Measurements from ENCODE around the gene DSP. TPM values are rescaled to one million over a fixed set of nuclear protein-coding genes. Genes with fewer than 3 reads are reported as not detected.

The DSP gene
- total and polyA plus RNA-seq, 2 of the 13 experiments (the other 11 are each of a cell fraction or from before 2014, with no cell fraction given): 89.8 to 117 TPM

DNA sequence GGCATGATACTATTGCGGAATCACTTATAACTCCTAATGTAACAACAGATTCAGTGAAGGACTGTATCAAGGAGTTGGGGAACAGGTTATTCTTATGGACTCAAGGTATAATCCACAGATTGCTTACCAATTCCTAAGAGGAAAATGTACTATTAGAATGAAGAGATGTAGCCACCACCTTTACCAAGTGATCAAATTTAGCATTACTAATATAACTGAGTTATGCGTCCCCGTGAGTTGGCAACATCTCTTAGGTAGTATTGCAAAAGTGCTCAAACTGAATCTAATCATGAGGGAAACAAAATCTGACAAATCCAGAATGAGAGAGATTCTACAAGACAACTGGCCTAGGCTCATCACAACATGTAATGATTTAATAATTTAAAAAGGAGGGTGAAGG, 47.8 kb downstream of the DSP start (continued):
- 0 out of 2 replicates have a peak, but pooled peaks have one; percentile 11 for TF ChIP-seq NFIC (IDR thresholded peaks at IDR 0.05; ENCODE audit: low read length)
- no peak for TF ChIP-seq ZNF724P (CRISPR knock-in tag; IDR thresholded peaks at IDR 0.05; ENCODE audit: borderline replicate concordance)

DNA sequence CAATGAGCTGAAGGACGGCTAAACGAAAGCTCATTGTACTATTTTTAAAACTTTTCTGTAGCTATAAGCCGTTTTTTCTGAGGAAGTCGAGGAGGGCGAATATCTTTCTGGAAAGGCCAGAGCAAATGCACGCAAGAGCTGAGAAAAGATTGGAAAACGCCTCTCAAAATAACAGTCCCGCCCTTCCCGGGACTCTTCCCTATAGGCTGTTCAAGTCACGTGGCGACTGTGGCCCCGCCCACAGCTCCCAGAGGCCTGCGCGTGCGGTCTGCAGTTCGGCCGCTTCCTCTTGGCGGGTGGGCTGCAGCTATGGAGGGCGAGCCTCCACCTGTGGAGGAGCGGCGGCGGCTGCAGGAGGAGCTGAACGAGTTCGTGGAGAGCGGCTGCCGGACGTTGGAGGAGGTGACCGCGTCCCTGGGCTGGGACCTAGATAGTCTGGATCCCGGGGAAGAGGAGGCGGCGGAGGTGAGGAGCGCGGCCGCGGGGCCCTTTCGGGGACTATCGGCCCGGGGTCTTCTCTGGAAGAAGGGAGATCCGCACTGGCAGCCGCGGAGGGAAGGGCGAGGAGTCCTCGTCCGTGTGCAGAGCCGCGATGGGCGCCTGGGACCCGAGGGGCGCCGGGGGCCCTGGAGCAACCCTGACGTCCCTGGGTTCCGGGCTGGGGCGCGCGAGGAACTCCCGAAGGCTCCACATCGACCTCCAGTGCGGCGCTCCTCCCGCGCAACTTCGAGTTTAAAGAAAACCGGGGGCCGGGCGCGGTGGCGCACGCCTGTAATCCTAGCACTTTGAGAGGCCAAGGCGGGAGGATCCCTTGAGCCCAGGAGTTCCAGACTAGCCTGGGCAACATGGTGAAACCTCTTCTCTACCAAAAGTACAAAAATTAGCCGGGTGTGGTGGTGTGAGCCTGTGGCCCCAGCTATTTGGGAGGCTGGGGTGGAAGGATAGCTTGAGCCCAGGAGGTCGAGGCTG, 48.8 kb downstream of the DSP start, which contains the start of gene SNRNP48:
Gene SNRNP48 (plus strand): TSS at position 250 of the 969 bp plus-strand sequence. CDS start 60 bp downstream, at position 310.
- peaks cover 30% of the 10 kb centered on the region for H4K20me1 ChIP-seq (ENCODE audit: insufficient read depth, low read length)
- intact Hi-C loops (cut with micrococcal nuclease; ENCODE audit: unreplicated experiment): loop anchor here (1.0 to 2.0 kb wide), 3 partner anchors 9 to 165 kb away; partner anchors contain the start of gene DSP
- no TSS peak for BruUV-seq (replicated peaks)
- peak; percentile 97 for ATAC-seq
- peak within 1 kb of the TSS; percentile 74 for H2AFZ ChIP-seq (ENCODE audit: low read length)
- no peaks in the 10 kb centered on the region for H3K27me3 ChIP-seq (ENCODE audit: control insufficient read depth in 1 of 2, insufficient read depth in 2 of 2, low read length in 2 of 2)
- WGBS (ENCODE audit: low lambda C conversion rate): 2% methylated on average over 32 of the region's 72 CpGs
- H3K27ac ChIP-seq (ENCODE audit: extremely low read length, insufficient read depth, low read length): peak within 1 kb of the TSS; percentile 64
- peak within 1 kb of the TSS; percentile 76 for H3K4me2 ChIP-seq (ENCODE audit: low read depth, low read length)
- peaks cover 34% of the 10 kb centered on the region for H3K4me1 ChIP-seq (ENCODE audit: insufficient read depth, low read length)
- peak within 1 kb of the TSS; percentile 90 for H3K9ac ChIP-seq (ENCODE audit: insufficient read depth, low read depth, low read length)
- POLR2A ChIA-PET: interaction anchor here (0.7 to 2.9 kb wide), 13 partner anchors 10 to 329 kb away, joined by 3 to 37 read pairs (median 7); partner anchors contain the start of genes CAGE1, DSP and RIOK1
- peak within 1 kb of the TSS; percentile 77 to 88 (median 86) for H3K4me3 ChIP-seq (replicated peaks in 1 of 3; ENCODE audit: insufficient read depth in 1 of 3, low read depth in 2 of 3, low read length in 3 of 3)
- H3K79me2 ChIP-seq (ENCODE audit: insufficient read depth, low read length): peaks cover 36% of the 10 kb centered on the region
- in situ Hi-C loops (cut with HindIII; ENCODE audit: extremely low pct_ligation_motif_present, low pct_unique_long_range_greater_than_20kb): no loop called here
- H3K36me3 ChIP-seq (replicated peaks in 1 of 2; ENCODE audit: control insufficient read depth in 1 of 2, insufficient read depth in 2 of 2, low read length in 2 of 2): peaks cover 3 to 20% of the 10 kb centered on the region in 2 experiments; a peak in 4 of 5 replicates
- CTCF ChIA-PET (ENCODE audit: low intra/inter-chr PET ratio, low total read pairs): no interaction called here
- FAIRE-seq: peak; percentile 71
- H3K9me3 ChIP-seq (ENCODE audit: low read length): no peaks in the 10 kb centered on the region
- peak; percentile 93 for DNase-seq (ENCODE audit: low spot score)
- TF ChIP-seq ARID2 (CRISPR knock-in tag; IDR thresholded peaks at IDR 0.05; ENCODE audit: borderline replicate concordance) (no peak; the same call in 1 of the 2 replicates), KLF11 (CRISPR knock-in tag; IDR thresholded peaks at IDR 0.05) (peak; percentile 76), ZNF234 (CRISPR knock-in tag; conservative IDR thresholded peaks at IDR 0.05) (no peak), ZC3H4 (CRISPR knock-in tag; IDR thresholded peaks at IDR 0.05; ENCODE audit: borderline replicate concordance) (no peak), MTF1 (CRISPR knock-in tag; IDR thresholded peaks at IDR 0.05) (no peak), TEAD2 (CRISPR knock-in tag; IDR thresholded peaks at IDR 0.05) (no peak), HIVEP1 (CRISPR knock-in tag; IDR thresholded peaks at IDR 0.05) (peak; percentile 82), THYN1 (CRISPR knock-in tag; IDR thresholded peaks at IDR 0.05; ENCODE audit: borderline replicate concordance, low read depth) (no peak), CBFB (CRISPR knock-in tag; IDR thresholded peaks at IDR 0.05) (peak; percentile 81), MYNN (CRISPR knock-in tag; IDR thresholded peaks at IDR 0.05; ENCODE audit: low read depth) (no peak), ZNF629 (CRISPR knock-in tag; conservative IDR thresholded peaks at IDR 0.05) (no peak), ZNF768 (CRISPR knock-in tag; IDR thresholded peaks at IDR 0.05) (peak; percentile 69; the same call in 1 of the 2 replicates), SYNCRIP (IDR thresholded peaks at IDR 0.05; ENCODE audit: insufficient read depth, low read depth, low read length) (no peak), KLF9 (CRISPR knock-in tag; IDR thresholded peaks at IDR 0.05; ENCODE audit: low read depth) (0 out of 2 replicates have a peak, but pooled peaks have one; percentile 78), PAF1 (CRISPR knock-in tag; IDR thresholded peaks at IDR 0.05) (no peak), MAFF (IDR thresholded peaks at IDR 0.05; ENCODE audit: low read depth, low read length) (no peak), HNRNPK (IDR thresholded peaks at IDR 0.05; ENCODE audit: low read depth, low read length, poor library complexity, severe bottlenecking) (no peak), ZNF282 (IDR thresholded peaks at IDR 0.05; ENCODE audit: partially characterized antibody) (no peak)
- TF ChIP-seq, protein P1, sequence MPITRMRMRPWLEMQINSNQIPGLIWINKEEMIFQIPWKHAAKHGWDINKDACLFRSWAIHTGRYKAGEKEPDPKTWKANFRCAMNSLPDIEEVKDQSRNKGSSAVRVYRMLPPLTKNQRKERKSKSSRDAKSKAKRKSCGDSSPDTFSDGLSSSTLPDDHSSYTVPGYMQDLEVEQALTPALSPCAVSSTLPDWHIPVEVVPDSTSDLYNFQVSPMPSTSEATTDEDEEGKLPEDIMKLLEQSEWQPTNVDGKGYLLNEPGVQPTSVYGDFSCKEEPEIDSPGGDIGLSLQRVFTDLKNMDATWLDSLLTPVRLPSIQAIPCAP (CRISPR knock-in tag; IDR thresholded peaks at IDR 0.05; ENCODE audit: low read depth): no peak; the same call in 1 of the 2 replicates
- TF ChIP-seq, protein P2, sequence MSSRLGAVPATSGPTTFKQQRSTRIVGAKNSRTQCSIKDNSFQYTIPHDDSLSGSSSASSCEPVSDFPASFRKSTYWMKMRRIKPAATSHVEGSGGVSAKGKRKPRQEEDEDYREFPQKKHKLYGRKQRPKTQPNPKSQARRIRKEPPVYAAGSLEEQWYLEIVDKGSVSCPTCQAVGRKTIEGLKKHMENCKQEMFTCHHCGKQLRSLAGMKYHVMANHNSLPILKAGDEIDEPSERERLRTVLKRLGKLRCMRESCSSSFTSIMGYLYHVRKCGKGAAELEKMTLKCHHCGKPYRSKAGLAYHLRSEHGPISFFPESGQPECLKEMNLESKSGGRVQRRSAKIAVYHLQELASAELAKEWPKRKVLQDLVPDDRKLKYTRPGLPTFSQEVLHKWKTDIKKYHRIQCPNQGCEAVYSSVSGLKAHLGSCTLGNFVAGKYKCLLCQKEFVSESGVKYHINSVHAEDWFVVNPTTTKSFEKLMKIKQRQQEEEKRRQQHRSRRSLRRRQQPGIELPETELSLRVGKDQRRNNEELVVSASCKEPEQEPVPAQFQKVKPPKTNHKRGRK (CRISPR knock-in tag; IDR thresholded peaks at IDR 0.05): no peak
